Activated CD4-positive, alpha-beta memory T cell treated with anti-CD3 and anti-CD28 coated beads, Interleukin-2, amount 10 ng/mL, durations not matched to agents 7 days and 5 days (primary cell): ENCODE data around the gene WHRN. TPM values are rescaled to one million over a fixed set of nuclear protein-coding genes. Genes with fewer than 3 reads are reported as not detected.
A peak's percentile ranks its signal among the peaks of the same experiment; 100 is the strongest.

Source experiments
- CTCF ChIA-PET: fragments of 350-600 bp; sonication (Branson Sonifier 250); formaldehyde crosslinking; loops from one replicate; lab custom pipeline; 2021; ENCODE audit warnings: antibody characterized with exemption, inconsistent platforms; lab: Charles Lee
- POLR2A ChIA-PET: fragments of 350-600 bp; sonication (Branson Sonifier 250); formaldehyde crosslinking; loops from one replicate; lab custom pipeline; 2021; ENCODE audit warnings: antibody characterized with exemption; lab: Charles Lee
- DNase-seq: peaks from one replicate; pipeline ENCODE4 v3.0.0-alpha.2; 2020
- H3K27ac Mint-ChIP-seq: one replicate; pipeline ENCODE4 v1.8.0; 2021; ENCODE audit warnings: mild to moderate bottlenecking, mixed read lengths
- H3K27me3 Mint-ChIP-seq: one replicate; pipeline ENCODE4 v1.8.0; 2021; ENCODE audit warnings: mixed read lengths
- H3K36me3 Mint-ChIP-seq: one replicate; pipeline ENCODE4 v1.8.0; 2021; ENCODE audit warnings: low read depth, mixed read lengths
- H3K4me1 Mint-ChIP-seq: one replicate; pipeline ENCODE4 v1.8.0; 2021; ENCODE audit warnings: mixed read lengths
- H3K4me3 Mint-ChIP-seq: one replicate; pipeline ENCODE4 v1.8.0; 2021; ENCODE audit warnings: mild to moderate bottlenecking, mixed read lengths
- H3K9me3 Mint-ChIP-seq: one replicate; pipeline ENCODE4 v1.8.0; 2021; ENCODE audit warnings: mixed read lengths
- total RNA-seq, 2 experiments: library from RNA; stranded (reverse); gene quantifications; one replicate each; pipeline ENCODE4 v1.2.3, GENCODE V29; 2021

The WHRN gene
- total RNA-seq, 2 experiments from 2014 or later: 4.5 to 4.8 TPM

- Mint-ChIP-seq H3K27ac (no peak overlapping the region), H3K9me3 (no peaks in the 10 kb centered on the region), H3K4me3 (peak overlapping the region; percentile 96), H3K36me3 (peaks cover 33% of the 10 kb centered on the region), H3K27me3 (no peaks in the 10 kb centered on the region), H3K4me1 (peaks cover 56% of the 10 kb centered on the region)
- ChIA-PET POLR2A (interaction anchor here (0.8 to 8.3 kb wide), 7 partner anchors 12 to 196 kb away, joined by 3 to 135 read pairs (median 4); partner anchors contain the start of genes AKNA and ATP6V1G1), CTCF (interaction anchor here (0.7 to 4.1 kb wide), 6 partner anchors 9 to 257 kb away, joined by 3 to 29 read pairs (median 6); partner anchors contain the start of gene AKNA)
- no peak for DNase-seq
Observed at GRCh38 chr9:114396558-114397218, 108.6 kb downstream of the WHRN start.

- H3K36me3 Mint-ChIP-seq: peaks cover 39% of the 10 kb centered on the region
- H3K4me1 Mint-ChIP-seq: peaks cover 62% of the 10 kb centered on the region
- peak overlapping the region; percentile 7 for H3K4me3 Mint-ChIP-seq
- ChIA-PET CTCF (interaction anchor here (0.7 to 4.1 kb wide), 5 partner anchors 9 to 257 kb away, joined by 3 to 29 read pairs (median 4); partner anchors contain the start of gene AKNA), POLR2A (interaction anchor here (1.1 to 8.3 kb wide), 3 partner anchors 11 to 192 kb away, joined by 3 to 135 read pairs (median 8); partner anchors contain the start of genes AKNA and ATP6V1G1)
- no peaks in the 10 kb centered on the region for H3K27me3 Mint-ChIP-seq
- no peak for DNase-seq
- H3K9me3 Mint-ChIP-seq: no peaks in the 10 kb centered on the region
- H3K27ac Mint-ChIP-seq: peak overlapping the region; percentile 26
Observed at GRCh38 chr9:114395768-114396167, 109.5 kb downstream of the WHRN start.

- Mint-ChIP-seq H3K27me3 (no peaks in the 10 kb centered on the region), H3K4me1 (peaks cover 67% of the 10 kb centered on the region), H3K36me3 (peaks cover 44% of the 10 kb centered on the region), H3K27ac (peak overlapping the region; percentile 45), H3K9me3 (no peaks in the 10 kb centered on the region), H3K4me3 (no peak overlapping the region)
- ChIA-PET CTCF (interaction anchor here (0.9 to 4.1 kb wide), 3 partner anchors 8 to 257 kb away, joined by 3 to 29 read pairs (median 4); partner anchors contain the start of gene AKNA), POLR2A (interaction anchor here (1.1 to 8.3 kb wide), 2 partner anchors 10 to 28 kb away, joined by 3 to 135 read pairs; partner anchors contain the start of gene AKNA)
- no peak for DNase-seq
Observed at GRCh38 chr9:114395334-114395617, 110.0 kb downstream of the WHRN start.

GRCh38 chr9:114394523-114395333 is 110.5 kb downstream of the WHRN start:
- Mint-ChIP-seq H3K27me3 (no peaks in the 10 kb centered on the region), H3K36me3 (peaks cover 50% of the 10 kb centered on the region), H3K4me1 (peaks cover 72% of the 10 kb centered on the region), H3K4me3 (no peak overlapping the region), H3K27ac (peak overlapping the region; percentile 45), H3K9me3 (no peaks in the 10 kb centered on the region)
- POLR2A ChIA-PET: interaction anchor here (1.4 to 8.3 kb wide), 2 partner anchors 10 to 193 kb away, joined by 3 to 135 read pairs; partner anchors contain the start of genes AKNA and ATP6V1G1
- CTCF ChIA-PET: interaction anchor here (1.4 to 4.1 kb wide), 2 partner anchors 8 to 258 kb away, joined by 4 to 29 read pairs; partner anchors contain the start of gene AKNA
- no peak for DNase-seq

- no peaks in the 10 kb centered on the region for H3K9me3 Mint-ChIP-seq
- H3K4me3 Mint-ChIP-seq: no peak overlapping the region
- CTCF ChIA-PET: interaction anchor here (0.7 to 2.4 kb wide), 3 partner anchors 13 to 346 kb away, joined by 3 to 10 read pairs (median 3); no protein-coding TSS in a partner anchor
- H3K36me3 Mint-ChIP-seq: peaks cover 64% of the 10 kb centered on the region
- H3K4me1 Mint-ChIP-seq: peaks cover 81% of the 10 kb centered on the region
- no peaks in the 10 kb centered on the region for H3K27me3 Mint-ChIP-seq
- peak overlapping the region; percentile 47 for H3K27ac Mint-ChIP-seq
- DNase-seq: no peak
- POLR2A ChIA-PET: interaction anchor here (0.9 to 13.4 kb wide), 2 partner anchors 9 to 26 kb away, joined by 4 to 633 read pairs; no protein-coding TSS in a partner anchor
Observed at GRCh38 chr9:114392749-114393112, 112.5 kb downstream of the WHRN start.

- H3K4me1 Mint-ChIP-seq: peaks cover 67% of the 10 kb centered on the region
- peaks cover 73% of the 10 kb centered on the region for H3K36me3 Mint-ChIP-seq
- peak overlapping the region; percentile 98 for H3K27ac Mint-ChIP-seq
- POLR2A ChIA-PET: interaction anchor here (1.5 to 13.4 kb wide), 5 partner anchors 9 to 198 kb away, joined by 3 to 633 read pairs (median 8); partner anchors contain the start of gene ATP6V1G1
- DNase-seq: no peak
- no peaks in the 10 kb centered on the region for H3K9me3 Mint-ChIP-seq
- peak overlapping the region; percentile 100 for H3K4me3 Mint-ChIP-seq
- no peaks in the 10 kb centered on the region for H3K27me3 Mint-ChIP-seq
- CTCF ChIA-PET: interaction anchor here (0.7 to 4.6 kb wide), 5 partner anchors 12 to 262 kb away, joined by 3 to 24 read pairs (median 4); no protein-coding TSS in a partner anchor
Observed at GRCh38 chr9:114390952-114391351, 114.3 kb downstream of the WHRN start.

- ChIA-PET CTCF (interaction anchor here (0.7 to 8.6 kb wide), 7 partner anchors 16 to 203 kb away, joined by 3 to 87 read pairs (median 4); no protein-coding TSS in a partner anchor), POLR2A (interaction anchor here (1.5 to 13.4 kb wide), 4 partner anchors 10 to 115 kb away, joined by 3 to 633 read pairs (median 62); no protein-coding TSS in a partner anchor)
- Mint-ChIP-seq H3K9me3 (no peaks in the 10 kb centered on the region), H3K36me3 (peaks cover 73% of the 10 kb centered on the region), H3K27ac (peak overlapping the region; percentile 98), H3K27me3 (no peaks in the 10 kb centered on the region), H3K4me3 (peak overlapping the region; percentile 100), H3K4me1 (peaks cover 58% of the 10 kb centered on the region)
- no peak for DNase-seq
Observed at GRCh38 chr9:114389612-114390368, 115.5 kb downstream of the WHRN start.

GRCh38 chr9:114388764-114389375 is 116.4 kb downstream of the WHRN start:
- Mint-ChIP-seq H3K36me3 (peaks cover 77% of the 10 kb centered on the region), H3K4me1 (peaks cover 55% of the 10 kb centered on the region), H3K4me3 (peak overlapping the region; percentile 100), H3K27me3 (no peaks in the 10 kb centered on the region), H3K27ac (peak overlapping the region; percentile 98), H3K9me3 (no peaks in the 10 kb centered on the region)
- CTCF ChIA-PET: interaction anchor here (1.2 to 8.6 kb wide), 13 partner anchors 7 to 541 kb away, joined by 3 to 87 read pairs (median 8); partner anchors contain the start of genes ATP6V1G1 and TNFSF8
- DNase-seq: no peak
- POLR2A ChIA-PET: interaction anchor here (1.0 to 13.4 kb wide), 9 partner anchors 9 to 541 kb away, joined by 3 to 633 read pairs (median 28); partner anchors contain the start of gene TNFSF8

- peaks cover 57% of the 10 kb centered on the region for H3K4me1 Mint-ChIP-seq
- peak overlapping the region; percentile 100 for H3K4me3 Mint-ChIP-seq
- ChIA-PET POLR2A (interaction anchor here (1.0 to 13.4 kb wide), 14 partner anchors 9 to 541 kb away, joined by 3 to 633 read pairs (median 22); partner anchors contain the start of genes ATP6V1G1, TNFSF8 and WHRN), CTCF (interaction anchor here (1.3 to 8.6 kb wide), 11 partner anchors 8 to 542 kb away, joined by 3 to 87 read pairs (median 10); partner anchors contain the start of genes ATP6V1G1 and TNFSF8)
- no peak for DNase-seq
- no peaks in the 10 kb centered on the region for H3K27me3 Mint-ChIP-seq
- H3K9me3 Mint-ChIP-seq: no peaks in the 10 kb centered on the region
- peaks cover 82% of the 10 kb centered on the region for H3K36me3 Mint-ChIP-seq
- H3K27ac Mint-ChIP-seq: peak overlapping the region; percentile 98
Observed at GRCh38 chr9:114388357-114388682, 117.0 kb downstream of the WHRN start.

GRCh38 chr9:114387680-114388356 is 117.5 kb downstream of the WHRN start, which contains the start of gene AKNA:
AKNA (minus strand) TSS chr9:114387982; CDS start chr9:114381333, 6,649 bp downstream.
- no peaks in the 10 kb centered on the region for H3K27me3 Mint-ChIP-seq
- peak; percentile 90 for DNase-seq
- peak within 1 kb of the TSS; percentile 98 for H3K27ac Mint-ChIP-seq
- H3K4me3 Mint-ChIP-seq: peak within 1 kb of the TSS; percentile 100
- CTCF ChIA-PET: interaction anchor here (1.3 to 8.6 kb wide), 11 partner anchors 8 to 543 kb away, joined by 3 to 87 read pairs (median 10); partner anchors contain the start of genes ATP6V1G1 and TNFSF8
- H3K4me1 Mint-ChIP-seq: peaks cover 57% of the 10 kb centered on the region
- no peaks in the 10 kb centered on the region for H3K9me3 Mint-ChIP-seq
- POLR2A ChIA-PET: interaction anchor here (0.8 to 13.4 kb wide), 17 partner anchors 8 to 542 kb away, joined by 3 to 633 read pairs (median 6); partner anchors contain the start of genes ATP6V1G1, TNFSF8 and WHRN
- peaks cover 85% of the 10 kb centered on the region for H3K36me3 Mint-ChIP-seq
